ENCODE measurements around the gene FLACC1. TPM values are rescaled to one million over a fixed set of nuclear protein-coding genes. Genes with fewer than 3 reads are reported as not detected.
"Not testable (repeated sequence)": the region's sequence is repeated elsewhere in the genome, so short reads cannot be mapped to it uniquely, and the experiment has no call there.

The FLACC1 gene
- total RNA-seq, 1 donor from 2014 or later = 6.5 TPM

GRCh38 chr2:201298462-201299052 is 58.6 kb downstream of the FLACC1 start:
- intact Hi-C loops (cut with DNase I) = no loop called here
- ATAC-seq = no peak
- no peak for DNase-seq (ENCODE audit: missing footprints)

DNA sequence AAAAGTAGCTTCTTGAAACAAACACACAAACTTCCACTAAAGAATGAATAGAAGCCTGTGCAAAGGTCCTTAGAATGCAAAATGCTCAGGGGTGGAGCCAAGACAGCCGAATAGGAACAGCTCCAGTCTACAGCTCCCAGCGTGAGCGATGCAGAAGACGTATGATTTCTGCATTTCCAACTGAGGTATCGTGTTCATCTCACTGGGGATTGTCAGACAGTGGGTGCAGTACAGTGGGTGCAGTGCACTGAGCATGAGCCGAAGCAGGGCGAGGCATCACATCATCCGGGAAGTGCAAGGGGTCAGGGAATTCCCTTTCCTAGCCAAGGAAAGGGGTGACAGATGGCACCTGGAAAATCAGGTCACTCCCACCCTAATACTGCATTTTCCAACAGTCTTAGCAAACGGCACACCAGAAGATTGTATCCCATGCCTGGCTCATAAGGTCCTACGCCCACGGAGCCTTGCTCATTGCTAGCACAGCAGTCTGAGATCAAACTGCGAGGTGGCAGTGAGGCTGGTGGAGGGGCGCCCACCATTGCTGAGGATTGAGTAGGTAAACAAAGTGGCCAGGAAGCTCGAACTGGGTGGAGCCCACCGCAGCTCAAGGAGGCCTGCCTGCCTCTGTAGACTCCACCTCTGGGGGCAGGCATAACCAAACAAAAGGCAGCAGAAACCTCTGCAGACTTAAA is 66.5 kb downstream of the FLACC1 start:
- intact Hi-C loops (cut with DNase I); DNase-seq (ENCODE audit: missing footprints); ATAC-seq: not testable (repeated sequence)

DNA sequence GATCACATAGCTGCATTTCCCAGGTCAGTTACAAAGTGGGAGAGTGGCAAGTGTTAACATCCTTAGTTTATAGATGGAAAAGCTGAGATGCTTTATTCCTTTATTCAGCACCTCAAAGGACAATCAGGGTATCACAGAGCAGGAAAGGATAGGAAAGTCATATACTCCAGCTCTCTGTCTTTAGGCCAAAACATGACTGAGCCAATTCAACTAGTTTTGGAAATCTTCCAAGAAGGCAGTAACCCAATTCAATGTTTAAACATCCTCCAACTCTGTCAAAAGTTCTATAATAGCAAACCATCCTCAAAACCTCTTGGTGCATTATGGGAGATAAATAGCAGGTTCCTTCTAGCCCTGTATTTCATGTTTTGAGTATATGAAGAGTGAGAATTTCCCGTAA is 71.6 kb downstream of the FLACC1 start:
- no peak for DNase-seq (ENCODE audit: missing footprints)
- intact Hi-C loops (cut with DNase I) = no loop called here

GRCh38 chr2:201280191-201281040 is 76.7 kb downstream of the FLACC1 start:
- DNase-seq (ENCODE audit: missing footprints) (no peak), ATAC-seq (no peak)
- intact Hi-C loops (cut with DNase I) = no loop called here

More for the DNA sequence above, 71.6 kb downstream of the FLACC1 start:
- no peak for ATAC-seq

DNA sequence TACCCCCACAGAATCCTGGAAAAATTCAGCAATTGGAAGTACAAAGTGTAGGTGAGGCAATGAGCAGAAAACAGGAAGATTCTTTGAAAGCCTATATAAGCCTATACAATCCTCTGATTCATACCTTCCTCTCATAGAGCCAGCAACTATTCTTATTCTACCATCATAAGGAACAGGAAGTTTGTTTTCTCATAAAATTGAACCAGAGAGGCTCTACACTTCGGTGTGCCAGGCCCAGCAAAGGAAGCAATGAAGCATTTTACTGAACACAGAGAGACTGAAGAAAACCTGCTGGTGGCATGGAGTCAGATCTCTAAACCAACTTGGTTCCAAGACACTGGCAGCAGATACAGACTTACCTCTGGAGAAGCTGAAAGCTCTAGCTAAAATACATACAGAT is 78.1 kb downstream of the FLACC1 start:
- no peak for ATAC-seq
- intact Hi-C loops (cut with DNase I) = no loop called here
- no peak for DNase-seq (ENCODE audit: missing footprints)

DNA sequence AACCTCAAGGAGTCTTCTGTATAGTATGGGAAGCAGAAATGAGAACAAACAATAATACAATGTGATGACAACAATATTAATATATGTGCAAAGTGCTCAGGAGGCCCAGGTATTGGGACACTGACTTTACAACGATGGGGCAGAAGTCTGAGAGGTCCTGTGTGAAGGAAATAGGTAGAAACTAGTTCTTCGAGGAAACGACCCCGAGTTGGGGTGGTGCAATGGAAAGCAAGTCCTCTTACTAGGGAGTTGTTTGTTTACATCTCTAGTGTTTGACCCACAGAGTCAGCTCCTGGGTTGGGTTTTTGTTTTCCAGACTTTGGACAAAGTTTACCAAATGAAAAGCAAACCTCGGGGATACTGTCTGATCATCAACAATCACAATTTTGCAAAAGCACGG is 80.6 kb downstream of the FLACC1 start:
- ATAC-seq (no peak), DNase-seq (ENCODE audit: missing footprints) (no peak)
- intact Hi-C loops (cut with DNase I) = no loop called here

DNA sequence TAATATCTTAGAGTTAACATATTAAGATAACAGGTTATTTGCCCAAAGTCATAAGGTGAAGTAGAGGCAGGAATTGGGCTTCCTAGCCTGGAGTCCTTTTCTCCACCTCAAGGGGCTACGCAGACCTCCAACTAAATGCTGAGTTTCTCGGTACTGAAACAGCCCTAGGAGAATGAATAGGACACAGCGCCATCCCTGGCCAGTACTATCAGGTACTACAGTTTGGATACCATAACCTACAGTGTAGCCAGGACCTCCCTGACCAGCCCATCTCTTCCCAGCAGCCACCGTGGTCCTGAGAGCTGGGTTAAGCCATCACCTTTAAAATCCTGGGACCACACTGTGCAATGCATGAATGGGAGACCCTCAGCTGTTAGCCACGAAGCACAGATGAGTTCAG is 81.2 kb downstream of the FLACC1 start:
- DNase-seq (ENCODE audit: missing footprints) = no peak
- intact Hi-C loops (cut with DNase I) = no loop called here
- no peak for ATAC-seq

- no peak for ATAC-seq
Measured at GRCh38 chr2:201275069-201275468, 82.1 kb downstream of the FLACC1 start.

DNA sequence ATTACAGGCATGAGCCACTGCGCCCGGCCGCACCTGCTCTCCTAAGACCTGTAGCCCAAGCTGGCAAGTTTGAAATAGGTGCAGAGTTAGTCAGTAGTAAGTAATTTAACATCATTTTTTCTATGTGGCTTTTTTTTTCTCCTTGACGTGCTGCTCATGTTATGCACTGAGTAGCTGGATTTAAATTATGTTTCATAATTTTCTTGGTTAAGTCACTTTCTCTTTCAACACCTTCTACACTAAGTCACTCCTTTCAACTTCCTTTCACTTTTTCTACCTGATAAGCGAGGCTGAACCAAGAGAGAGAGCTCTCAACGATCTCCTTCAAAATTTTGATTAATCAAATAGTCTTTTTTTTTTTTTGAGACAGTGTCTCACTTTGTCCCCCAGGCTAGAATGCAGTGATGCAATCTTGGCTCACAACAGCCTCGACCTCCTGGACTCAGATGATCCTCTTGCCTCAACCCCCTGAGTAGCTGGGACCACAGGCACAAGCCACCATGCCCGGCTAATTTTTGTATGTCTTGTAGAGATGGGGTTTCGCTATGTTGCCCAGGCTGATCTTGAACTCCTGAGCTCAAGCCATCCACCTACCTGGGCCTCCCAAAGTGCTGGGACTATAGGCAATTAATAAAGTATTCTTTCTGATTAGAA is 83.7 kb downstream of the FLACC1 start:
- intact Hi-C loops (cut with DNase I) = no loop called here
- ATAC-seq = no peak
- no peak for DNase-seq (ENCODE audit: missing footprints)

More at GRCh38 chr2:201275069-201275468, 82.1 kb downstream of the FLACC1 start:
- intact Hi-C loops (cut with DNase I) = no loop called here
- no peak for DNase-seq (ENCODE audit: missing footprints)

- no peak for ATAC-seq
- intact Hi-C loops (cut with DNase I) = no loop called here
- DNase-seq (ENCODE audit: missing footprints) = no peak
Measured at GRCh38 chr2:201271917-201272316, 85.2 kb downstream of the FLACC1 start.

- no peak for ATAC-seq
- DNase-seq (ENCODE audit: missing footprints) = no peak
- intact Hi-C loops (cut with DNase I) = no loop called here
Measured at GRCh38 chr2:201270293-201271001, 86.7 kb downstream of the FLACC1 start.

GRCh38 chr2:201269764-201270163 is 87.4 kb downstream of the FLACC1 start:
- no peak for DNase-seq (ENCODE audit: missing footprints)
- ATAC-seq = no peak
- intact Hi-C loops (cut with DNase I) = no loop called here

DNA sequence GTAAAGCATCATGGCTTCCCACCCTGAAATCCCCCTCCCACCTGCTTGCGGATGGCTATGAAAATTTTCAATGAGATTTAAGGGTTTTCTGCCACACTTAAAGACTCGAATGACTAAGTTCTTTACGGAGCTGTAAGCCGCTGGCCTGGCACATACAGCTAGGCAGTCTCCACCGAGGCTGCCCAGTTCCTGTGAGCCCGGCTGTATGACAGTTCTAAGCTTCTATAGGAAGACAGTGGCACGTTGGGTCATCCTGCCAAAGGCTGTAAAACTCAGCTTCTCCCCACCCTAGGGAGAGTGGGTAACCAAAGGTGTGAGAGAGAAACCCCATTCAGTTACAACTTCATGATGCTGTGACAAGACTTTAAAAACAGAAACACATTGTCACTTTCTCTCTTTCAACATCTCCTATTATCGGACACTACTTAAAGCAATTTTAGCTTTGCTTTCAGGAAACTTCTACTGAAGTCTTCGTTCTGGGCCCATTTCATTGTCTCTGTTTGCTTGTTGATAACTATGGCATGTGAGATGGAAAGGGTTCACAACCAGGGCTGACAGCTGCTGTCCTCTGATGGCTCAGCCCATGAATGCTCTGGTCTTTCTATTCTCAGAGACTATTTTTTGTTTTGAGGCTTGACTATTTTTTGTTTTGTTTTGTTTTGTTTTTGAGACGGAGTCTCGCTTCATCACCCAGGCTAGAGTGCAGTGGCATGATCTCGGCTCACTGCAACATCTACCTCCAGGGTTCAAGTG is 89.7 kb downstream of the FLACC1 start:
- intact Hi-C loops (cut with DNase I) = no loop called here
- DNase-seq (ENCODE audit: missing footprints) (no peak), ATAC-seq (no peak)

DNA sequence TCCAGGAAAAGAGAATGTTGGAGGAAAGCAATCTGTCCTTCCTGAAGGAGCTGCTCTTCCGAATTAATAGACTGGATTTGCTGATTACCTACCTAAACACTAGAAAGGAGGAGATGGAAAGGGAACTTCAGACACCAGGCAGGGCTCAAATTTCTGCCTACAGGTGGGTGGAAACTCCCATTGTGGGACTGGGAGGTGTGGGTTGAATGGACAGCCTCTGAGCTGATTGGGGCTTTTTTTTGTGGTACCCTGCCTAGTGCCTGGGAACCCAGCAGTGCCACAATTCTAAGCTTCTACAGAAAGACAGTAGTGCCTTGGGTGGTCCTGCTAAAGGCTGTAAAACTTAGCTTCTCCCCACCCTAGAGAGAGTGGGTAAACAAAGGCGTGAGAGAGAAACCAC is 90.5 kb downstream of the FLACC1 start:
- ATAC-seq (no peak), DNase-seq (ENCODE audit: missing footprints) (no peak)
- intact Hi-C loops (cut with DNase I) = no loop called here

DNA sequence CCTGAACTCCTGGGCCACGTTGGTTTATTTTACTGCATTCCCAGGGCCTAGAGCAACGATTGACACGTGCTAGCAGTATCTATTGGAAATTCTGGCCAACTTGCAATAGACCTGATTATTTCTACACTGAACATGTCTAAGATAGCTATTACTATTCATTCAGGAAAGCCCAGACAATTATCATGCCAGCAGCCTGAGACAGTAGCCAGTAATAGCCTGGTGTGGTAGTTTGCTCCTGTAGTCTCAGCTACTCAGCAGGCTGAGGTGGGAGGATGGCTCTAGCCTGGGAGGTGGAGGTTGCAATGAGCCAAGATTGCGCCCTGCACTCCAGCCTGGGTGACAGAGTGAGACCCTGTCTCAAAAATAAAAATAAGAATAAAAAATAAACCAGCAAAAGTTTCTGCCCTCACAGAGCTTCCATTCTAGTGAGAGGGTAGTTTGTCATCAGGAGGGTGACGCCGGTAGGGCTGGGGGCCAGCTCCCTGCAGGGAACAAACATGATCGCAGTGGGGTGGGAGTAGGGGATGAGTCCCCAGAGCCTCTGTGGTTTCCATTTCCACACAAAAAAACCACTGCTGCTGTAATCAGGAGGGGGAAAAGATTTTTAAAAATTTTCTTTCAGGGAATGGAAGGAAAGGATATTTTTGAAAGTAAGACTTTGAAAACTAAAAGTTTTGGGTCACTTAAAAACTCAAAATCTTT is 92.5 kb downstream of the FLACC1 start:
- DNase-seq (ENCODE audit: missing footprints) (no peak), ATAC-seq (no peak)
- intact Hi-C loops (cut with DNase I) = no loop called here

GRCh38 chr2:201263779-201264178 is 93.4 kb downstream of the FLACC1 start:
- ATAC-seq (no peak), DNase-seq (ENCODE audit: missing footprints) (no peak)
- intact Hi-C loops (cut with DNase I) = no loop called here

GRCh38 chr2:201262718-201263117 is 94.4 kb downstream of the FLACC1 start:
- no peak for DNase-seq (ENCODE audit: missing footprints)
- ATAC-seq = no peak
- intact Hi-C loops (cut with DNase I) = no loop called here

DNA sequence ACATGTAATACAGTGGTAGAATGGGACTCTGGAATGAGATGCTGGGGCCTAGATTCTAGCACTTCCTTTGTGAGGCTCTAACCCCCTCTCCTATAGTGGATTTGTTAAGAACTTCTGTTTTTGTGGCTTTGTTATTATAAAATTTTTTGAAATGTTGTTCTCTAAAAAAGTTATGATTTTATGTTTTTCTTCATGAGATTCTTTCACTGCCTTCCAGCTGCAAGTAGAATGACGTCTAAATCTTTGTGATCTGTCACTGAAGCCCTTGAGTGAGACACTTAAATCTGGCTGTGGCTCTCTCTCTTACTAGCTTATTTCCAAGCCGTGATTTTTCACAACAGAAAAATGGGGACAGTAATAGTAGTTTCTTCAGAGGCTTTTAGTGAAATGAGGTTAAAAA is 95.2 kb downstream of the FLACC1 start:
- DNase-seq (ENCODE audit: missing footprints) (no peak), ATAC-seq (no peak)
- intact Hi-C loops (cut with DNase I) = no loop called here
